GM06990 (cell line): ENCODE results near the gene ACIN1.
A peak's percentile ranks its signal among the peaks of the same experiment; 100 is the strongest.

ENCODE experiments used
- DNase-seq: peaks from one replicate; pipeline ENCODE4 v3.0.0-alpha.2; 2011; ENCODE audit not compliant: insufficient read length; ENCODE audit errors: extremely low read depth
- H3K27me3 ChIP-seq: replicated peaks from 2 replicates; pipeline ENCODE4 v1.6.0; 2011; ENCODE audit warnings: low read length; ENCODE audit not compliant: control insufficient read depth, insufficient read depth
- H3K36me3 ChIP-seq: 2 replicates; pipeline ENCODE4 v1.5.1; 2011; ENCODE audit warnings: low read length; ENCODE audit not compliant: control insufficient read depth, insufficient read depth
- H3K4me3 ChIP-seq: replicated peaks from 2 replicates; pipeline ENCODE4 v1.5.1; 2011; ENCODE audit warnings: low read depth, mild to moderate bottlenecking, control low read depth, low read length
- TF ChIP-seq, protein P1 (sequence below): IDR thresholded peaks from 2 replicates; pipeline ENCODE4 v1.5.1; 2011; ENCODE audit warnings: low read length, control low read depth, mild to moderate bottlenecking, inconsistent platforms; ENCODE audit not compliant: insufficient read depth, poor library complexity, severe bottlenecking

The ACIN1 gene

DNA sequence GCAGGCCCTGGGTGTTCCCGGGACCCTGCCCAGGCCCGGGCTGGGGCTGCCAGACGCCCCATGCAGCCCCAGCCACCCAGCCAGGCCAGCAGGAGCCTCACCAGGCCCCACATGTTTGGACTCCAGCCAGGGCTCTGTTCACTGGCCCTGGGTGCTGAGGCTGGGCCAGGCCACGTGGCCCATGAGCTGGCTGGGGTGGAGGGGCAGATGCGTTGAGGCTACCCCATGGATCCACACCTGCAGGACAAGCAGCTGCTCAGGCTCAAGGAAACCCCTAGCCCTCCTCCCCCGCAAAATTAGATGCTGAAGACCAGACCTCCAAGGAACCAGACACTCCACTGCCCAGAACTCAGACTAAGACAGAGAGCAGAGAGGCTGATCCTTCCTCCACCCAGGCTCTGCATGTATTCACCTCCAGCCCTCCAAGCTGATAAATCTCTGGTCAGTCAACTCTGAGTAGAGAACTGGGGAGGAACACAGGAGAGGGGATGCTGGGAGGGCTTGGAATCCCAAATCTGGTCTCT, 39.3 kb downstream of the ACIN1 start:
- H3K4me3 ChIP-seq = no peak overlapping the region
- H3K36me3 ChIP-seq = peaks cover 9% of the 10 kb centered on the region
- TF ChIP-seq, protein P1, sequence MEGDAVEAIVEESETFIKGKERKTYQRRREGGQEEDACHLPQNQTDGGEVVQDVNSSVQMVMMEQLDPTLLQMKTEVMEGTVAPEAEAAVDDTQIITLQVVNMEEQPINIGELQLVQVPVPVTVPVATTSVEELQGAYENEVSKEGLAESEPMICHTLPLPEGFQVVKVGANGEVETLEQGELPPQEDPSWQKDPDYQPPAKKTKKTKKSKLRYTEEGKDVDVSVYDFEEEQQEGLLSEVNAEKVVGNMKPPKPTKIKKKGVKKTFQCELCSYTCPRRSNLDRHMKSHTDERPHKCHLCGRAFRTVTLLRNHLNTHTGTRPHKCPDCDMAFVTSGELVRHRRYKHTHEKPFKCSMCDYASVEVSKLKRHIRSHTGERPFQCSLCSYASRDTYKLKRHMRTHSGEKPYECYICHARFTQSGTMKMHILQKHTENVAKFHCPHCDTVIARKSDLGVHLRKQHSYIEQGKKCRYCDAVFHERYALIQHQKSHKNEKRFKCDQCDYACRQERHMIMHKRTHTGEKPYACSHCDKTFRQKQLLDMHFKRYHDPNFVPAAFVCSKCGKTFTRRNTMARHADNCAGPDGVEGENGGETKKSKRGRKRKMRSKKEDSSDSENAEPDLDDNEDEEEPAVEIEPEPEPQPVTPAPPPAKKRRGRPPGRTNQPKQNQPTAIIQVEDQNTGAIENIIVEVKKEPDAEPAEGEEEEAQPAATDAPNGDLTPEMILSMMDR = no peak
- no peaks in the 10 kb centered on the region for H3K27me3 ChIP-seq
- no peak for DNase-seq

DNA sequence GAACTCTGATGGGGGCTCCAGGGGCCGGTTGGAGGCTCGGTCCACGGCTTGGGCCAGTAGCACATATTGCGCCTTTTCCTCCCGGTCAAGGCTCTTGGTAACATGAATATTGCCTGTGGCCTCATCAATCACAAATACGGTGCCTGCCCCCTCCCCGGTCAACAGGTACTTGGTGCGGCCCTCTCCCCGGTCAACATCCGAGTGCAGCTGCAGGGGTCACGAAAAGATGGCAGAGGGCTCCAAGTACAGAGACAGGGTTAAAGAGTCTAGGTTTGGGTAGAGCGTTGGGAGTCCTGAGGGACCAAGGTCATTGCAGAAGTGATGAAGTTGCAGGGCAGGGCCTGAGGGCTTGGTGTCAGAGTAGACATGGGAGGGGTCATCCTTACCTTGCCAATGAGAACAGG, 39.8 kb downstream of the ACIN1 start:
- peaks cover 9% of the 10 kb centered on the region for H3K36me3 ChIP-seq
- TF ChIP-seq, protein P1 = no peak
- no peak overlapping the region for H3K4me3 ChIP-seq
- H3K27me3 ChIP-seq = no peaks in the 10 kb centered on the region
- no peak for DNase-seq

DNA sequence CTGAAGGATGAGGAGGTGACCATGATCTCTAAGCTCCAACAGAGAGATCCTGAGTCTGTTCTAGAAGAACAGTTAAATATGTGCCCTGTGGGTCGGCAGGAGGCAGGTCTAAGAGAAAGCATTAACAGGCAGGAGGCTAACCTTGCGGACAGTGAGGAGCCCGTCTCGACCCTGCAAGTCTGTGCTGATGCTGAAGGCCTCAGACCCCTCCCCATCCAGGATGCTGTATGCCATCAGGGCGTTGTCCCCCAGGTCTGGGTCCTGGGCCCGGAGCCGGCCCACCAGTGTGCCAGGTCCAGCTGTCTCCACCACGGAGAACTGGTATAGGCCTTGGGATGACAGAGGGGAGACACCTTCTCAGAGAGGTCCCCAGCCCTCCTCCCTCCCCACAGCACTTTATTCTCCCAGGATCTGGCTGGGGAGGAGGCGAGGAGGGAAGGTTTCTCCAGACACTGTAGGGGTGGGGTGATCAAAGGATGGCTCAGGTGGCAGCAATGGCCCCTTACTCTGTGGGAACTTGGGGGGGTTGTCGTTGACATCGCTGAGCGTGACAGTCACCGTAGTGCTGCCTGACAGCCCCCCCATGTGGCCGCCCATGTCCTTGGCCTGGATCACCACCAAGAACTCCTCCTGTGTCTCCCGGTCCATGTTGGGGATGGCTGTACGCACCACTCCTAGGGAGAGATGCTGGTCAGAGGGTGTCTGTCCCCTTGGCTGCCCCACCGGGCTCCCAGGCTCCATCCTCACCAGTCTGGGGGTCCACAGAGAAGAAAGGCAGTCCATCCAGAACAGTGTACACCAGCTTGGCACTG, 40.7 kb downstream of the ACIN1 start:
- H3K36me3 ChIP-seq = peaks cover 9% of the 10 kb centered on the region
- H3K27me3 ChIP-seq = no peaks in the 10 kb centered on the region
- no peak overlapping the region for H3K4me3 ChIP-seq
- TF ChIP-seq, protein P1 = peak; percentile 57
- no peak for DNase-seq

DNA sequence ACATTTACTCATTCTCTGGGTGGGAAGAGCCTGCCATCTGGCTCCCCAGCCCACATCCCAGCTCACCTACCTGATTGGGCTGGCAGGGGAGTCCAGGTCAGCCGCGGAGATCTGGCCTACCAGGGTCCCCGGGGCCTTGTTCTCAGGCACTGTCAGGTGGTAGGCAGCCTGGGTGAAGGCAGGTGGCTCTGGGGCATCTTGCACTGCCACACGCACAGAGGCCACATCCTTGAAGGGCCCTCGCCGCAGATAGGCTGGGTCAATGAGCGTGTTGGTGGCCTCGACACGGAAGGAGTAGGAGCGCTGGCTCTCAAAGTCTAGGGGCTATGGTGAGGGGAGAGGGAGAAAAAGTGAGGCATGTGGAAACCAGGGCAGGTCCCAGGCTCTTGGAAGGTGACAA, 41.5 kb downstream of the ACIN1 start:
- TF ChIP-seq, protein P1 = no peak
- peaks cover 2% of the 10 kb centered on the region for H3K36me3 ChIP-seq
- DNase-seq = no peak
- no peak overlapping the region for H3K4me3 ChIP-seq
- H3K27me3 ChIP-seq = no peaks in the 10 kb centered on the region

DNA sequence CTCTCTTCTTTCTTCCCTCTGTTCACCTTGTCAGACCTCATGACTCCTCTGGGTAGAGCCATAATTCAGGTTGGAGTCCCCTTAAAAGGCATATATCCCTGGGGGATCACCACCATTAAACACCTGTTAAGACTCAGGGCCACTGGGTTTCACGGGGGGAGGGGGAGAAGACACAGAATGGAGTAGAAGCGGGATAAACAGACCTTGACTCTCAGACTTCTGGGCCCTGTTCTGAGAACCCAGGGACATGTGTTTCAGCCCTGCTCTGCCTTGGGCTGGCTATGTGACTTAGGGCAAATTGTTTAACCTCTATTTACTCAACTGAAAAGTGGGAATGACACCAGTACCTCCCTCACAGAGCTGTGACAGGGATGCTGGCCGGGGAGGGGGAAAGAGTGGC, 42.3 kb downstream of the ACIN1 start:
- Histone ChIP-seq H3K27me3 (no peaks in the 10 kb centered on the region), H3K36me3 (no peaks in the 10 kb centered on the region), H3K4me3 (no peak overlapping the region)
- no peak for DNase-seq
- TF ChIP-seq, protein P1 = no peak
